Upper lobe of left lung (tissue), 4 donors: ENCODE results near the gene OLFM3.

Source experiments
- POLR2A ChIP-seq, 4 donors: fragments of 450-650 bp; IDR thresholded peaks; one replicate each; pipeline ENCODE4 v1.5.1; 2016 to 2017; ENCODE audit warnings: antibody characterized with exemption in 4 of 4, mild to moderate bottlenecking in 2 of 4
- POLR2AphosphoS5 ChIP-seq, 2 donors: sonication (generic); formaldehyde crosslinking; IDR thresholded peaks; one replicate each; pipeline ENCODE4 v1.5.1; 2017; ENCODE audit warnings: antibody characterized with exemption in 2 of 2
- TF ChIP-seq, protein P1 (sequence below), 6 experiments: fragments of 450-650 bp in 4 of 6; fragments of 200-600 bp in 2 of 6; sonication (generic) in 2 of 6; IDR thresholded peaks; one replicate each; pipeline ENCODE4 v1.5.1; 2016 to 2019; ENCODE audit warnings: antibody characterized with exemption in 6 of 6

DNA sequence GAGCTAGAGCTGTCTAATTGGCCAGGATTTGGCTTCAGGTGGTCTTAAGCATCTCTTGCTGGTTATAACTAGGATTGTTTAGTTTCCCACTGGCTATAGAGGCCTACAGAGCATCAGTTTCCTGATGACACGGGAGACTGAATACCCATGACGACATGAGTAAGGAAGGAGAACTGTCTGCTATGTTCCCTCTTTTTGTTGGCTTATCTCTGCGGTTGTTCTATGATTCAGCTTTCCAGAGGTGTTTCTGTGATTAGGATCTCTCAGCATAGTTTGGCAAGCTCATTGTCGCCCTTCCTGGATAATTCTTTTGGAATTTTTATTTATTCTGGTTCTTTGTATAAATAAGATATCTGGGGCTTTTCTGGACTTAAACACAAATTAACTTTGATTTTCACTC, 163.4 kb downstream of the OLFM3 start:
- TF ChIP-seq, protein P1, sequence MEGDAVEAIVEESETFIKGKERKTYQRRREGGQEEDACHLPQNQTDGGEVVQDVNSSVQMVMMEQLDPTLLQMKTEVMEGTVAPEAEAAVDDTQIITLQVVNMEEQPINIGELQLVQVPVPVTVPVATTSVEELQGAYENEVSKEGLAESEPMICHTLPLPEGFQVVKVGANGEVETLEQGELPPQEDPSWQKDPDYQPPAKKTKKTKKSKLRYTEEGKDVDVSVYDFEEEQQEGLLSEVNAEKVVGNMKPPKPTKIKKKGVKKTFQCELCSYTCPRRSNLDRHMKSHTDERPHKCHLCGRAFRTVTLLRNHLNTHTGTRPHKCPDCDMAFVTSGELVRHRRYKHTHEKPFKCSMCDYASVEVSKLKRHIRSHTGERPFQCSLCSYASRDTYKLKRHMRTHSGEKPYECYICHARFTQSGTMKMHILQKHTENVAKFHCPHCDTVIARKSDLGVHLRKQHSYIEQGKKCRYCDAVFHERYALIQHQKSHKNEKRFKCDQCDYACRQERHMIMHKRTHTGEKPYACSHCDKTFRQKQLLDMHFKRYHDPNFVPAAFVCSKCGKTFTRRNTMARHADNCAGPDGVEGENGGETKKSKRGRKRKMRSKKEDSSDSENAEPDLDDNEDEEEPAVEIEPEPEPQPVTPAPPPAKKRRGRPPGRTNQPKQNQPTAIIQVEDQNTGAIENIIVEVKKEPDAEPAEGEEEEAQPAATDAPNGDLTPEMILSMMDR (IDR thresholded peaks at IDR 0.05) = no peak
- TF ChIP-seq POLR2A (IDR thresholded peaks at IDR 0.05) = no peak
- no peak for TF ChIP-seq POLR2AphosphoS5 (IDR thresholded peaks at IDR 0.05)
